Effector CD4-positive, alpha-beta T cell (primary cell): Measurements from ENCODE around the gene IL36RN.

Experiments
- DNase-seq: peaks from one replicate; pipeline ENCODE4 v3.0.0-alpha.2; 2020

Gene IL36RN

GRCh38 chr2:113050921-113051895 lies 7.8 kb upstream of the IL36RN start:
- no peak for DNase-seq

GRCh38 chr2:113052396-113052917 lies 6.5 kb upstream of the IL36RN start, which contains the start of gene IL36B:
IL36B (minus strand) TSS chr2:113052867.
- no peak for DNase-seq

GRCh38 chr2:113053666-113054065 lies 5.3 kb upstream of the IL36RN start:
- no peak for DNase-seq

GRCh38 chr2:113054066-113054465 lies 4.9 kb upstream of the IL36RN start:
- DNase-seq = no peak

GRCh38 chr2:113056521-113056920 lies 2.5 kb upstream of the IL36RN start:
- DNase-seq = no peak

- DNase-seq = no peak
Observed at GRCh38 chr2:113057117-113057516, 1.9 kb upstream of the IL36RN start.

GRCh38 chr2:113058411-113058994 lies 495 bp upstream of the IL36RN start:
- no peak for DNase-seq

GRCh38 chr2:113060396-113060795 lies 1.4 kb downstream of the IL36RN start:
- no peak for DNase-seq

GRCh38 chr2:113060796-113061195 lies 1.8 kb downstream of the IL36RN start:
- DNase-seq = no peak

- no peak for DNase-seq
Observed at GRCh38 chr2:113061241-113061640, 2.2 kb downstream of the IL36RN start.

- DNase-seq = no peak
Observed at GRCh38 chr2:113061896-113062770, 3.1 kb downstream of the IL36RN start.

- no peak for DNase-seq
Observed at GRCh38 chr2:113064281-113064680, 5.3 kb downstream of the IL36RN start.

GRCh38 chr2:113064898-113065297 lies 5.9 kb downstream of the IL36RN start:
- no peak for DNase-seq

- DNase-seq = no peak
Observed at GRCh38 chr2:113067681-113068080, 8.7 kb downstream of the IL36RN start, which contains the start of gene IL1F10. IL1F10 (plus strand) TSS chr2:113067970; CDS start chr2:113072739, 4,769 bp downstream.

GRCh38 chr2:113068249-113068648 lies 9.3 kb downstream of the IL36RN start:
- no peak for DNase-seq

GRCh38 chr2:113068706-113069485 lies 9.9 kb downstream of the IL36RN start:
- no peak for DNase-seq

GRCh38 chr2:113069676-113070605 lies 10.9 kb downstream of the IL36RN start:
- DNase-seq = no peak

- no peak for DNase-seq
Observed at GRCh38 chr2:113070606-113070975, 11.6 kb downstream of the IL36RN start.

- DNase-seq = no peak
Observed at GRCh38 chr2:113072584-113072983, 13.6 kb downstream of the IL36RN start.

GRCh38 chr2:113073325-113073834 lies 14.4 kb downstream of the IL36RN start:
- no peak for DNase-seq

GRCh38 chr2:113075030-113075429 lies 16.0 kb downstream of the IL36RN start:
- DNase-seq = no peak
